Non-pigmented ciliary epithelial cell (primary cell): Measurements from ENCODE around the gene TMEM97.

Source experiments
- DNase-seq: peaks from one replicate; pipeline ENCODE4 v3.0.0-alpha.2; 2010; ENCODE audit warnings: low read depth

The TMEM97 gene

DNA sequence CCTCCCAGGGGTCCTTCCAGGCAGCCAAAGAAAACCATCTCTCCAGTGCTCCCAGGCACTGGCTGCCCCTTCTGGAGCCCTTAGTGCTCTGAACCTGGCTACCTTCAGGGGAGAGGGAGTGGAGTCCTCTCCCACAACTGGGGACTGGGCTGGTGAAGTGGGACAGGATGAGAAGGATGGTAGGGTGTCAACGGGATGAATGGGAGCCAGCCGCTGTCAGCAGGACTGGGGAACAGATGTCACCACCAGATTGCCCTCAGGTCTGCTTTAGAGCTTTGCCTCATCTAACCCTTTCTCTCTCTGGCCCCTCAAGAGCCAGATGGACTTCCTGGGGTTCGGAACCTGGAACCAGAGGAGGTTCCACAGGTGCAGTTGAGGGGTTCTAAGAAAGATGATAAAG, 46.5 kb downstream of the TMEM97 start:
- no peak for DNase-seq

GRCh38 chr17:28366605-28367004, 47.6 kb downstream of the TMEM97 start:
- no peak for DNase-seq

- DNase-seq = no peak
Measured at GRCh38 chr17:28367641-28368305, 48.8 kb downstream of the TMEM97 start.

DNA sequence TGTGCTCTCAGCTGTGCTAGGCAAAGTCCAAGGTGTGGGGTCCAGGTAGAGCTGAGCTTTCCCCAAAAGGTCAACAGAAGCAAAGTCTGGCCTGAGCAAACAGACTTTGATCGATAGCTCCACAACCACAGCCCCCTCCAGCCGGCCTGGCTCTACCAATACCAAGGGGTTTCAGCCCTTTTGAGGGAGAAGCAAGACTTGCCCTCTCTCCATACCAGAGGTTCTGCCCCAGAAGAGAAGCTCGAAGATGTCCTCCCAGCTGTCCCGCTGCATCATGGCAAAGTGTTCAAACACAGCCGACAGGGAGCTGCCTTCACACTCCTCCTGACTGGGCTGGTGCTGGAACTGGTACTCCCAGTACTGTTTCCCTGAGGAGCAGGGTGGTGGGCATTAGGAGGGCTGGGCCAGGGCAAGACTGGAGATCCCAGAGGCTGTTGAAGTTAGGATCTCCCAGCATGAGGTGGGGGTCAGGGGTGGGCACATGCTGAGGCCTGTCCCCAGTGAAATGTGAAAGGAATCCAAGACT, 49.4 kb downstream of the TMEM97 start:
- DNase-seq = no peak

DNA sequence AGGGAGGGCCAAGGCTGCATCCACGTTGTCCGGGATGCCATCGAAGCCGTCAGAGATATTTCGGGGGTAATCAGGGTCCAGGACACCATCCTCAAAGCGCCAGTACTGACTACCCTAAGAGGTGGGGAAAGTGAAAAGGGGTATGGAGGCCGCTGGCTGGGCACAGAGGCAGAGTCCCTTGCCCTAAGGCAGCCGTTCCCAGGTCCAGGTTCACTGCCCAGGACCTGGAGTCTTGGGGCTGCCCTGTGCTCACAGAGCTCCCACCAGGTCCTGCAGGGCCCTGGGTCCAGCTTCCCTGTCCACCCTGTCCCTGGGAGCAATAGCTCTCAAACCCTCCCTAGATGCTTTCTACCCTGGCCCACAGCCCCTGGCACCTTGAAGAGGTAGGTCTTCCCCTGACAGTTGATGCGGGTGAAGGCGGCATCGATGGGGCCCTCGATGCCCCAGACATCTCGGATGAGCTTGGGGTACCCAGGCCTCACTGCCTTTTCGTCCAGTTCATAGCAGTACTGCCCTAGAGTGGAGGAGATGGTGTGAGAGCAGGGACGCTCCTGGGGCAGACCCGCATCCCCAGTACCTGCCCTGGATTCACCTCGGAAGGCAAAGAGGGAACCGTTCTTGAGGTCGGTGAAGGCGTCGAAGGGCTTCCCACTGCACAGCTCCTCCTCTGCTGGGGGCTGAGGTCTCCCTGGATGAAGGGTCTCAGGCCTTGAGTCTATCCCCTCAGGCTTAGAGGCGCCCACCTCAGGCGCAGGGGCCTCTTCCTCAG, 50.1 kb downstream of the TMEM97 start:
- no peak for DNase-seq

GRCh38 chr17:28369684-28370034, 50.7 kb downstream of the TMEM97 start:
- no peak for DNase-seq

GRCh38 chr17:28370035-28370743, 51.2 kb downstream of the TMEM97 start, which contains the start of gene VTN:
Gene VTN, minus strand, starts transcription at chr17:28370307. Its CDS starts 104 bp downstream, at chr17:28370203.
- DNase-seq = no peak

DNA sequence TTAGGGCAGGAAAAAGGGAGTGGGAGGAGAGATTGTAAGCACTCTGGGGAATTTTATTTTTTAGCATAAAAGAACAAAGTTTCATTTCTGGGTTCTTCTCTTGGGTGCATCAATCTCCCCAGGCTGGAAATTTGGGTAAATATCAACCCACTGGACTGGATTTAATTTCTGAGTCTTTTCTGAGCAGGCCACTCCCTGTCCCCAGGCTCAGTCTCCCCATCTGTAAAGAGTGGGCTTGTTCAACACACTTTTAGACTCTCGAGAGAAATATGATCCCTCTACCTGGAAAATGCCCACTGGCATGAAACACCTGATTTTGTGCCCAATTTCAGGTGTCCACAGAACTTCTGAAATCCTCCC, 51.7 kb downstream of the TMEM97 start:
- no peak for DNase-seq

- peak; percentile 45 for DNase-seq
Measured at GRCh38 chr17:28371245-28372202, 52.5 kb downstream of the TMEM97 start, which contains the start of gene SARM1. Gene SARM1, plus strand, starts transcription at chr17:28371694. Its CDS starts 339 bp downstream, at chr17:28372033.

DNA sequence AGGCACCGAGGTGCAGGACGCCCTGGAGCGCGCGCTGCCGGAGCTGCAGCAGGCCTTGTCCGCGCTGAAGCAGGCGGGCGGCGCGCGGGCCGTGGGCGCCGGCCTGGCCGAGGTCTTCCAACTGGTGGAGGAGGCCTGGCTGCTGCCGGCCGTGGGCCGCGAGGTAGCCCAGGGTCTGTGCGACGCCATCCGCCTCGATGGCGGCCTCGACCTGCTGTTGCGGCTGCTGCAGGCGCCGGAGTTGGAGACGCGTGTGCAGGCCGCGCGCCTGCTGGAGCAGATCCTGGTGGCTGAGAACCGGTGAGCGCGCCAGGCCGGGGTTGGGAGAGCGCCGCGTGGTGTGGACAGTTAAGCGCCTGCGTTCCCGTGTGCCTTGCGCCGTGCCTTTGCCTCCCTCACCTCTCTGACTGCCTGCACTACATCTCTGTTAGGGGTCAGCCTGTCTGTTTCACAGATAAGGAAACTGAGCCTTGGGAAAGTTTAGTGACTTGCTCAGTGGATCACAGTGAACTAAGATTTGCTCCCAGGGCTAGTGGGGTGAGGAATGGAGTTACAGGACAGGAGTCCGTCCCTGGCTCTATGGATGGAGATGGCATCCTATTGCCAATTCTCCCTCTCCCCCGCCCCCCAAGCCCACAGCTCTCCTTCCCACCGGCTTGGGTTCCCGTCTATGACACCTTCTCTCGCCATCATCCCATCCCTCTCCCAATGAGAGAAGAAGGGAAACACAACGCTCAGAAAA, 53.4 kb downstream of the TMEM97 start:
- no peak for DNase-seq

DNA sequence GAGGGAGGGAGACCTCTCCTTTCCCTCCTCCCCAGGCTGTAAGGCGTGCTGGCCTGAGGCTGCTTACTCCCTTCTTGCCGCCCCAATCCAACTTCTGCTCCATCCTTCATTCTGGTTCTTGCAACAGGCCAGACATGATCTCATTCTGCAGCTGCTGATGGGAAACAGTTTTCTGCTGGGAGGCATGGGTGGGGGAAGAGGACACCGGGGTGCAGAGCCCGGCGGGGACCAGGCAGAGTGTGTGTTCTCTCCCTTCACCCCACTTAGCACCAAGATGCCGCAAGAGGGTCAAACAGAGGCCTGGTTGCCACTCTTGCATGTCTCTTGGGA, 53.9 kb downstream of the TMEM97 start:
- no peak for DNase-seq
